Sigmoid colon (tissue), 4 donors: ENCODE results near the gene GYG1.

ENCODE experiments used
- EP300 ChIP-seq, 4 donors: sonication (generic); formaldehyde crosslinking; IDR thresholded peaks; one replicate each; pipeline ENCODE4 v1.6.1; 2017; ENCODE audit warnings: antibody characterized with exemption in 4 of 4
- TF ChIP-seq, protein P1 (sequence below), 4 experiments: fragments of 450-650 bp in 3 of 4; fragments of 200-600 bp in 1 of 4; IDR thresholded peaks; one replicate each; pipeline ENCODE4 v1.5.1; 2016 to 2019; ENCODE audit warnings: antibody characterized with exemption in 4 of 4, mild to moderate bottlenecking in 3 of 4, moderate library complexity in 2 of 4

DNA sequence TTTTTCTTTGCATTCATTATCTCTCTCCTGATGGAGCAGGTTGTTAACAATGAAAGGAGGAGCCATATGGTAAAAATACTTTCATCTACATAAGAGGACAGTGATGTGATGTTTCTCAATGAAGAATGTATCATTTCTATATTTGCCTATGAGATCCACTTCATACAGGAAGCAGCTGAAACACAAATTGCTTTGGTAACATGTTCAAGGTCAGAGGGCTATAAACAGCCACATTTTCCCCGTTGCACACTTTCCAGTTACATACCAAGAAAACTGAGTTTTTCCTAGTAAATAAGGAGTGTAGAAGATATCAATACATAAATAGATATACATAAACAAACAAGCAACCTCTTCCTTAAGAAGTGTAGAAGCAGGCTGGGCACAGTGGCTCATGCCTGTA is 32.6 kb upstream of the GYG1 start:
- TF ChIP-seq, protein P1, sequence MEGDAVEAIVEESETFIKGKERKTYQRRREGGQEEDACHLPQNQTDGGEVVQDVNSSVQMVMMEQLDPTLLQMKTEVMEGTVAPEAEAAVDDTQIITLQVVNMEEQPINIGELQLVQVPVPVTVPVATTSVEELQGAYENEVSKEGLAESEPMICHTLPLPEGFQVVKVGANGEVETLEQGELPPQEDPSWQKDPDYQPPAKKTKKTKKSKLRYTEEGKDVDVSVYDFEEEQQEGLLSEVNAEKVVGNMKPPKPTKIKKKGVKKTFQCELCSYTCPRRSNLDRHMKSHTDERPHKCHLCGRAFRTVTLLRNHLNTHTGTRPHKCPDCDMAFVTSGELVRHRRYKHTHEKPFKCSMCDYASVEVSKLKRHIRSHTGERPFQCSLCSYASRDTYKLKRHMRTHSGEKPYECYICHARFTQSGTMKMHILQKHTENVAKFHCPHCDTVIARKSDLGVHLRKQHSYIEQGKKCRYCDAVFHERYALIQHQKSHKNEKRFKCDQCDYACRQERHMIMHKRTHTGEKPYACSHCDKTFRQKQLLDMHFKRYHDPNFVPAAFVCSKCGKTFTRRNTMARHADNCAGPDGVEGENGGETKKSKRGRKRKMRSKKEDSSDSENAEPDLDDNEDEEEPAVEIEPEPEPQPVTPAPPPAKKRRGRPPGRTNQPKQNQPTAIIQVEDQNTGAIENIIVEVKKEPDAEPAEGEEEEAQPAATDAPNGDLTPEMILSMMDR (IDR thresholded peaks at IDR 0.05), result no peak
- no peak for TF ChIP-seq EP300 (IDR thresholded peaks at IDR 0.05)
